Glutamatergic neuron (in vitro differentiated cells): ENCODE measurements around the gene RUNDC3A. TPM values are rescaled to one million over a fixed set of nuclear protein-coding genes. Genes with fewer than 3 reads are reported as not detected.

Experiments used
- DNase-seq: peaks from one replicate; pipeline ENCODE4 v3.0.0; 2022
- H3K27ac Mint-ChIP-seq: one replicate; pipeline ENCODE4 v1.8.0; 2020; ENCODE audit warnings: mild to moderate bottlenecking, mixed read lengths, inconsistent platforms; ENCODE audit not compliant: unreplicated experiment
- H3K27me3 Mint-ChIP-seq: one replicate; pipeline ENCODE4 v1.8.0; 2020; ENCODE audit warnings: mild to moderate bottlenecking, moderate library complexity, mixed read lengths, inconsistent platforms; ENCODE audit not compliant: unreplicated experiment
- H3K36me3 Mint-ChIP-seq: one replicate; pipeline ENCODE4 v1.8.0; 2020; ENCODE audit warnings: mild to moderate bottlenecking, mixed read lengths, inconsistent platforms; ENCODE audit not compliant: unreplicated experiment
- H3K4me1 Mint-ChIP-seq: one replicate; pipeline ENCODE4 v1.8.0; 2020; ENCODE audit warnings: mild to moderate bottlenecking, low read depth, mixed read lengths, inconsistent platforms; ENCODE audit not compliant: unreplicated experiment
- H3K4me3 Mint-ChIP-seq: one replicate; pipeline ENCODE4 v1.8.0; 2020; ENCODE audit warnings: mild to moderate bottlenecking, mixed read lengths, inconsistent platforms; ENCODE audit not compliant: unreplicated experiment
- H3K9me3 Mint-ChIP-seq: one replicate; pipeline ENCODE4 v1.8.0; 2020; ENCODE audit warnings: mild to moderate bottlenecking, moderate library complexity, mixed read lengths, inconsistent platforms; ENCODE audit not compliant: unreplicated experiment
- long read RNA-seq: library from polyadenylated mRNA; unstranded; transcript quantifications from one replicate; pipeline ENCODE4 v2.0.0, GENCODE V29; 2020; ENCODE audit not compliant: unreplicated experiment
- total RNA-seq: library from RNA; stranded (reverse); fragmentation: NEBNext Ultra II Directional; extraction: Animal tissue kit (Norgen Biotek cat#: 25700); gene quantifications from one replicate; pipeline ENCODE4 v1.2.1, GENCODE V29; 2021; ENCODE audit not compliant: unreplicated experiment
- TF ChIP-seq, protein P1 (sequence below): fragments of 200-600 bp; sonication (generic); IDR thresholded peaks from one replicate; pipeline ENCODE4 v1.5.0; 2021; ENCODE audit not compliant: partially characterized antibody, unreplicated experiment

The RUNDC3A gene
- 282 TPM for total RNA-seq
- long read RNA-seq, partial matches to known transcripts, result 8 of 14 reads
- long read RNA-seq, other reads (novel, unspliced or antisense), result 4 of 14 reads

GRCh38 chr17:44308320-44308818 is at the start of gene RUNDC3A:
Gene RUNDC3A (plus strand): TSS chr17:44308601. CDS start chr17:44308833, 232 bp downstream.
- TF ChIP-seq, protein P1, sequence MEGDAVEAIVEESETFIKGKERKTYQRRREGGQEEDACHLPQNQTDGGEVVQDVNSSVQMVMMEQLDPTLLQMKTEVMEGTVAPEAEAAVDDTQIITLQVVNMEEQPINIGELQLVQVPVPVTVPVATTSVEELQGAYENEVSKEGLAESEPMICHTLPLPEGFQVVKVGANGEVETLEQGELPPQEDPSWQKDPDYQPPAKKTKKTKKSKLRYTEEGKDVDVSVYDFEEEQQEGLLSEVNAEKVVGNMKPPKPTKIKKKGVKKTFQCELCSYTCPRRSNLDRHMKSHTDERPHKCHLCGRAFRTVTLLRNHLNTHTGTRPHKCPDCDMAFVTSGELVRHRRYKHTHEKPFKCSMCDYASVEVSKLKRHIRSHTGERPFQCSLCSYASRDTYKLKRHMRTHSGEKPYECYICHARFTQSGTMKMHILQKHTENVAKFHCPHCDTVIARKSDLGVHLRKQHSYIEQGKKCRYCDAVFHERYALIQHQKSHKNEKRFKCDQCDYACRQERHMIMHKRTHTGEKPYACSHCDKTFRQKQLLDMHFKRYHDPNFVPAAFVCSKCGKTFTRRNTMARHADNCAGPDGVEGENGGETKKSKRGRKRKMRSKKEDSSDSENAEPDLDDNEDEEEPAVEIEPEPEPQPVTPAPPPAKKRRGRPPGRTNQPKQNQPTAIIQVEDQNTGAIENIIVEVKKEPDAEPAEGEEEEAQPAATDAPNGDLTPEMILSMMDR, result peak; percentile 34
- Mint-ChIP-seq H3K27me3 (peaks cover 14% of the 10 kb centered on the region), H3K36me3 (no peaks in the 10 kb centered on the region), H3K4me1 (peaks cover 28% of the 10 kb centered on the region), H3K4me3 (peak within 1 kb of the TSS; percentile 94), H3K27ac (peak within 1 kb of the TSS; percentile 83), H3K9me3 (peaks cover 11% of the 10 kb centered on the region)
- peak; percentile 95 for DNase-seq

DNA sequence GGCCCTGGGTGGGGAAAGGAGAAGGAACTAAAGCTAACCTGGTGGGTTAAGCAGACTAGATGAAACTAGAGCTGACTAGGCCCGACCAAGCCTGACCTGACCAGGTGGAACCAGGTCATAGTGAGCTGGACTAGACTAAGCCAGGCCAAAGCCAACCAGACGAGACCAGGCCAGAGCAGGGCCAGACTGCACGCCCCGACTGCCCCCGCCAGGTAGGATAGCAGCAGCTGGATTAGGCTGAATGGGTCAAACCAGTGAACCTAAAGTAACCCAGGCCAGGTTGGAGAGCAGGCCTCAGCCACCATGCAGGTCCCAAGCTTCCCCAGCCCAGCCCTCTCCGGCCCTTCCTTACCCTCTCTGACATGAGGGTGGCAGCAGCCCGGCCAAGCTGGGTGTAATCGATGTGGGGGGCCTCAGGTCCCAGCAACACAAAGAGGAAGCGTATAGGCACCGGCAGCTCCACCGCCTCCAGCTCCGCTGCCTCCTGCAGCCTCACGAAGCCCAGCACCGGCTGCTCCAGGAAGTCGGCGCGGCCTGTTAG is 49.5 kb upstream of the RUNDC3A start:
- Mint-ChIP-seq H3K36me3 (no peaks in the 10 kb centered on the region), H3K9me3 (peaks cover 11% of the 10 kb centered on the region), H3K4me1 (no peaks in the 10 kb centered on the region), H3K27me3 (peaks cover 3% of the 10 kb centered on the region), H3K27ac (no peak overlapping the region), H3K4me3 (no peak overlapping the region)
- no peak for DNase-seq
- TF ChIP-seq, protein P1, result no peak

DNA sequence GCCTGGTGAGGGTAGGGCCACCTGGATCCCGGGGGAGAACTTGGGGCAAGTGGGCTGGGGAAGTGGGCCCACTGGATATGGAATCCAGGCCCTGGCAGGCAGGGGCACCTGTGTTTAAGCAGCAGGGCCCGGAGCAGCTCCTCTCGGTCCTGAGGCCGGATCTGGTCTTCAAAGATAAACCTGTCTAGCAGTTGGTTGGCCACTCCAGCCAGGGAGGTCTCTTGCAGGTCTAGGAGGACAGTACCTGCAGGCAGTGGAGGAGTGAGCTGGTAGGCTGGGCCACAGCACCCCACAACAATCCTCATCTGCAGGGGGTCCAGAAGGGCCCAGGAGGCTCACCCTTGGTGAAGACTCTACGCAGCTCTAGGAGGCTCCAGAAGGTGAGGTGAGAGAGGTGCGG is 48.1 kb upstream of the RUNDC3A start:
- H3K27me3 Mint-ChIP-seq, result peaks cover 3% of the 10 kb centered on the region
- peaks cover 11% of the 10 kb centered on the region for H3K9me3 Mint-ChIP-seq
- TF ChIP-seq, protein P1, result no peak
- no peaks in the 10 kb centered on the region for H3K36me3 Mint-ChIP-seq
- H3K27ac Mint-ChIP-seq, result no peak overlapping the region
- no peak for DNase-seq
- no peak overlapping the region for H3K4me3 Mint-ChIP-seq
- no peaks in the 10 kb centered on the region for H3K4me1 Mint-ChIP-seq

- TF ChIP-seq, protein P1, result no peak
- no peak overlapping the region for H3K4me3 Mint-ChIP-seq
- H3K36me3 Mint-ChIP-seq, result no peaks in the 10 kb centered on the region
- H3K27ac Mint-ChIP-seq, result no peak overlapping the region
- DNase-seq, result no peak
- peaks cover 4% of the 10 kb centered on the region for H3K27me3 Mint-ChIP-seq
- no peaks in the 10 kb centered on the region for H3K9me3 Mint-ChIP-seq
- H3K4me1 Mint-ChIP-seq, result no peaks in the 10 kb centered on the region
Observed at GRCh38 chr17:44262654-44263225, 45.7 kb upstream of the RUNDC3A start.

DNA sequence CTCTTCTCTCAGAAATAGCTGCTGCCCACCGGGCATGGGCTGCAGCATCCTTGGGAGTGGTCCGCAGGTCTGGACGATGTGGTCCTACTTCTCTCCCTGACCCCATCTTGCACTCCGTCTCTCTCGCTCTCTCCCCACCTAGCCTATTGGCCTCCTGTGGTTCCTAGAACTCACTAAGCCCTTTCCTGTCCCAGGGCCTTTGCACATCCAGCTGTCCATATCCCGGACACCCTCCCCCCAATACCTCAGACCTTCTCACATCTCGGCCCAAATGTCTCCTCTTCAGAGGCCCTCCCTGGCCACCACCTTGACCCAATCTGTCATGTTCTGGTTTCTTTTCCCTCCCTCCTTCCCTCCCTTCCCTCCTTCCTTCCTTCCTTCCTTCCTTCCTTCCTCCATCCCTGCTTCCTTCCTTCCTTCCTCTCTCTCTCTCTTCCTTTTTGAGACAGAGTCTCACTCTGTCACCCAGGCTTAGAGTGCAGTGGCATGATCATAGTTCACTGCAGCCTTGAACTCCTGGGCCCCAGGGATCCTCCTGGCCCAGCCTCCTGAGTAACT is 45.0 kb upstream of the RUNDC3A start:
- DNase-seq, result no peak
- H3K4me3 Mint-ChIP-seq, result no peak overlapping the region
- H3K27ac Mint-ChIP-seq, result no peak overlapping the region
- H3K27me3 Mint-ChIP-seq, result peaks cover 4% of the 10 kb centered on the region
- H3K36me3 Mint-ChIP-seq, result no peaks in the 10 kb centered on the region
- no peaks in the 10 kb centered on the region for H3K9me3 Mint-ChIP-seq
- TF ChIP-seq, protein P1, result no peak
- peaks cover under 1% of the 10 kb centered on the region for H3K4me1 Mint-ChIP-seq
